ENCODE results near the gene SMURF2.
"Not testable (repeated sequence)": the region's sequence is repeated elsewhere in the genome, so short reads cannot be mapped to it uniquely, and the experiment has no call there.

The SMURF2 gene

GRCh38 chr17:64583038-64583437 is 79.1 kb downstream of the SMURF2 start:
- no peak for DNase-seq

GRCh38 chr17:64580384-64581315 is 81.5 kb downstream of the SMURF2 start:
- peak; percentile 40 for DNase-seq

GRCh38 chr17:64579917-64580316 is 82.2 kb downstream of the SMURF2 start:
- no peak for DNase-seq

GRCh38 chr17:64577025-64577424 is 85.1 kb downstream of the SMURF2 start:
- not testable (repeated sequence) for DNase-seq

- DNase-seq, result no peak
Measured at GRCh38 chr17:64575431-64575830, 86.7 kb downstream of the SMURF2 start.

- DNase-seq, result no peak
Measured at GRCh38 chr17:64574646-64575045, 87.5 kb downstream of the SMURF2 start.

- DNase-seq, result no peak
Measured at GRCh38 chr17:64573214-64573613, 88.9 kb downstream of the SMURF2 start.

GRCh38 chr17:64572682-64573154 is 89.4 kb downstream of the SMURF2 start:
- DNase-seq, result no peak

- no peak for DNase-seq
Measured at GRCh38 chr17:64571746-64572145, 90.4 kb downstream of the SMURF2 start.

- DNase-seq, result no peak
Measured at GRCh38 chr17:64565563-64565962, 96.5 kb downstream of the SMURF2 start.

- no peak for DNase-seq
Measured at GRCh38 chr17:64564098-64564497, 98.0 kb downstream of the SMURF2 start.

- DNase-seq, result no peak
Measured at GRCh38 chr17:64555281-64555680, 106.8 kb downstream of the SMURF2 start.

GRCh38 chr17:64554028-64554637 is 108.0 kb downstream of the SMURF2 start:
- DNase-seq, result no peak

GRCh38 chr17:64551461-64551860 is 110.6 kb downstream of the SMURF2 start:
- no peak for DNase-seq

GRCh38 chr17:64547319-64547718 is 114.8 kb downstream of the SMURF2 start:
- no peak for DNase-seq

GRCh38 chr17:64546716-64547115 is 115.4 kb downstream of the SMURF2 start:
- no peak for DNase-seq

GRCh38 chr17:64544742-64545141 is 117.4 kb downstream of the SMURF2 start:
- DNase-seq, result no peak

GRCh38 chr17:64540118-64540776 is 121.9 kb downstream of the SMURF2 start:
- no peak for DNase-seq

- DNase-seq, result no peak
Measured at GRCh38 chr17:64538508-64539130, 123.5 kb downstream of the SMURF2 start.

- no peak for DNase-seq
Measured at GRCh38 chr17:64537488-64537887, 124.6 kb downstream of the SMURF2 start.

- DNase-seq, result no peak
Measured at GRCh38 chr17:64536913-64537312, 125.2 kb downstream of the SMURF2 start.

GRCh38 chr17:64535357-64535756 is 126.8 kb downstream of the SMURF2 start:
- DNase-seq, result no peak

GRCh38 chr17:64534187-64534586 is 127.9 kb downstream of the SMURF2 start:
- DNase-seq, result no peak

Data from NCI-H524 treated with DMSO at 0.1 percent for 48 hours (cell line).